ENCODE results near the gene C19orf67. TPM values are rescaled to one million over a fixed set of nuclear protein-coding genes. Genes with fewer than 3 reads are reported as not detected.

C19orf67 gene
- total RNA-seq, 1 donor from 2014 or later, result 0.45 TPM

- Mint-ChIP-seq H3K27me3 (ENCODE audit: low read depth) (no peaks in the 10 kb centered on the region), H3K36me3 (no peaks in the 10 kb centered on the region), H3K9me3 (no peaks in the 10 kb centered on the region), H3K4me3 (peak overlapping the region; percentile 87), H3K27ac (peak overlapping the region; percentile 72), H3K4me1 (peaks cover 35% of the 10 kb centered on the region)
- TF ChIP-seq, protein P1, sequence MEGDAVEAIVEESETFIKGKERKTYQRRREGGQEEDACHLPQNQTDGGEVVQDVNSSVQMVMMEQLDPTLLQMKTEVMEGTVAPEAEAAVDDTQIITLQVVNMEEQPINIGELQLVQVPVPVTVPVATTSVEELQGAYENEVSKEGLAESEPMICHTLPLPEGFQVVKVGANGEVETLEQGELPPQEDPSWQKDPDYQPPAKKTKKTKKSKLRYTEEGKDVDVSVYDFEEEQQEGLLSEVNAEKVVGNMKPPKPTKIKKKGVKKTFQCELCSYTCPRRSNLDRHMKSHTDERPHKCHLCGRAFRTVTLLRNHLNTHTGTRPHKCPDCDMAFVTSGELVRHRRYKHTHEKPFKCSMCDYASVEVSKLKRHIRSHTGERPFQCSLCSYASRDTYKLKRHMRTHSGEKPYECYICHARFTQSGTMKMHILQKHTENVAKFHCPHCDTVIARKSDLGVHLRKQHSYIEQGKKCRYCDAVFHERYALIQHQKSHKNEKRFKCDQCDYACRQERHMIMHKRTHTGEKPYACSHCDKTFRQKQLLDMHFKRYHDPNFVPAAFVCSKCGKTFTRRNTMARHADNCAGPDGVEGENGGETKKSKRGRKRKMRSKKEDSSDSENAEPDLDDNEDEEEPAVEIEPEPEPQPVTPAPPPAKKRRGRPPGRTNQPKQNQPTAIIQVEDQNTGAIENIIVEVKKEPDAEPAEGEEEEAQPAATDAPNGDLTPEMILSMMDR (IDR thresholded peaks at IDR 0.05; ENCODE audit: unreplicated experiment), result no peak
- no peak for DNase-seq (ENCODE audit: low spot score in 2 of 2, unreplicated experiment in 2 of 2)
Observed at GRCh38 chr19:14116918-14117578, 31.5 kb upstream of the C19orf67 start.

DNA sequence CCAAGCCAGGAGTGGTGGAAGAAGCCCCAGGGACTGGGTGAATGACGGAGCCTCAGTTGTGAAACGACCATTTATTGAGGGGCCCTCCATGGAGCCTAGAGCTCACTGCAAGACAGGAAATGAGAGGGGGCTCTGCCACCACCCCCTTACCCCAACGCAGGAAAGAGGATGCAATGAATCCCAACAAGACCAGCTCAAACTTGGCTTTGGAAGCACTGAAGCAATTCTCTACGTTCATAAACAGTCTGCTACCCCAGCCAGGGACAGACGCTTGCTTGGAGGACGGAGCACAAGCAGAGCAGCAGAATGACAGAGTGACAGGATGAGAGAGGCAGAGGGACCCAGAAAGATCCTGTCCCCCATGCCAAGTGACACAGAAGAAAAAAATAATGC, 30.9 kb upstream of the C19orf67 start:
- Mint-ChIP-seq H3K4me1 (peaks cover 35% of the 10 kb centered on the region), H3K36me3 (no peaks in the 10 kb centered on the region), H3K27me3 (ENCODE audit: low read depth) (no peaks in the 10 kb centered on the region), H3K27ac (peak overlapping the region; percentile 72), H3K4me3 (peak overlapping the region; percentile 87), H3K9me3 (no peaks in the 10 kb centered on the region)
- TF ChIP-seq, protein P1 (IDR thresholded peaks at IDR 0.05; ENCODE audit: unreplicated experiment), result no peak
- DNase-seq (ENCODE audit: low spot score in 2 of 2, unreplicated experiment in 2 of 2), result no peak

DNA sequence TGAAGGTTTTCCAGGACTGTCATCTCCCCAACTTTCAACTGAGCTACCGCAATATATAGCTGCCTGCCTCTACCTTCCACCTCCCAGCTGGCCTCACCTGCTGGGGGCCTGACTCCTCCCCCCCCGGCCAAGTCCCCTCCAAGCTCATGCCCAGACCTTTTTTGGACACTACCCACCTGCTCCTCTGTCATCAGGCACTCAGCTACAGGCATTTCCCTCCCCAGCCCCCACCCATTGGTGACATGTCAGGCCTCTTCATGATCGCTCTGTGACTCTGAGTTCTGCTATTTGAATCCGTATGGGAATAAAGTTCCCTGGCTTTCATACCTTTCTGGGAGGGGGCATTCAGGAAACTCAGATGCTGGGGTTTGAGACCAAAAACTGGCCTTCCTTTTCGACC, 30.2 kb upstream of the C19orf67 start:
- Mint-ChIP-seq H3K36me3 (no peaks in the 10 kb centered on the region), H3K27ac (no peak overlapping the region), H3K4me3 (peak overlapping the region; percentile 87), H3K27me3 (ENCODE audit: low read depth) (no peaks in the 10 kb centered on the region), H3K4me1 (peaks cover 35% of the 10 kb centered on the region), H3K9me3 (no peaks in the 10 kb centered on the region)
- DNase-seq (ENCODE audit: low spot score in 2 of 2, unreplicated experiment in 2 of 2), result no peak
- TF ChIP-seq, protein P1 (IDR thresholded peaks at IDR 0.05; ENCODE audit: unreplicated experiment), result no peak

DNA sequence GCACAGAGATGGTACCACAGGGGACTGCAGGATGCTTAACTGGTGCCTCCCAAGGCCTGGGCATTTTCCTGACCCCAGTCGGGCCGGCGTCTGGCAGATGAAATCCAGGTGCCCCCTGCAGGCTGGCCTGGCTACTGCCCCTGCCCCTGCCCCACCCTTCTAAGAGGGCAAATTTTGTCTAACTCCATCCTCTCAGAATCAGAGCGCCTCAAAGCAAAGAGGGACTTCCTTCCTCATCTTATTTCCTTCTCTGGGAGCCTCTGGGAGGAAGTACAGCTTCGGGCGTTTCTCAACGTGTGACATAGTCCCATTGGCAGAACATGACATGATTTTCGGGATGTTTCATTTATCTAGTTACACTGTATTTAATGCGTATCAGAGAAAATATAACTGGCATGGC, 29.3 kb upstream of the C19orf67 start:
- TF ChIP-seq, protein P1 (IDR thresholded peaks at IDR 0.05; ENCODE audit: unreplicated experiment), result peak; percentile 27
- no peaks in the 10 kb centered on the region for H3K9me3 Mint-ChIP-seq
- no peak for DNase-seq (ENCODE audit: low spot score in 2 of 2, unreplicated experiment in 2 of 2)

DNA sequence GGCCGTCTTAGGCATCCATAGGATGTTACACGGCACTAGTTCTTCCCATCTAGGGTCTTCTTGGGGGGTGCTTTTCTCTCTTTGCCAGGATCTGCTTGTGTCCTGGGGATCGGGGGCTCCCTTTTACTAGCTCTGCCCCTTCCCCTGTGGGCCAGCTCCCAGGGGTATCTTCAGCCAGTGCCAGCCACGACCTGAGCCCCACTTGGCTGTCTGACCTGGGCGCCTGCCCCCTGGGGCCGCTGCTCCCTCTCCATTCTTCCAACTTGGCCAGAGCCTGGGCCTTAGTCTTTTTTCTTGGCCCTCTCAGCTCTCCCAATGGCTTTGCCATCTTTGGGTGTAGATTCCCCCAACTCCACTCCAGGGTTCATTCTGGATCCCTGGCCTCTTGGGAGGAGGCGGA, 28.9 kb upstream of the C19orf67 start:
- Mint-ChIP-seq H3K4me3 (no peak overlapping the region), H3K27ac (no peak overlapping the region), H3K36me3 (no peaks in the 10 kb centered on the region), H3K9me3 (no peaks in the 10 kb centered on the region), H3K4me1 (peaks cover 35% of the 10 kb centered on the region), H3K27me3 (ENCODE audit: low read depth) (no peaks in the 10 kb centered on the region)
- no peak for DNase-seq (ENCODE audit: low spot score in 2 of 2, unreplicated experiment in 2 of 2)
- TF ChIP-seq, protein P1 (IDR thresholded peaks at IDR 0.05; ENCODE audit: unreplicated experiment), result no peak

More for the DNA sequence above, 29.3 kb upstream of the C19orf67 start:
- Mint-ChIP-seq H3K36me3 (no peaks in the 10 kb centered on the region), H3K27ac (no peak overlapping the region), H3K4me3 (no peak overlapping the region), H3K4me1 (peaks cover 35% of the 10 kb centered on the region), H3K27me3 (ENCODE audit: low read depth) (no peaks in the 10 kb centered on the region)
